Panc1 (cell line): ENCODE results near the gene PRF1. TPM values are rescaled to one million over a fixed set of nuclear protein-coding genes. Genes with fewer than 3 reads are reported as not detected.

ENCODE experiments used
- ATAC-seq: fragments of 200-7000 bp; cut with Tn5 transposase; 2 replicates; pipeline ENCODE4 v1.9.1; 2020; ENCODE audit warnings: mild to moderate bottlenecking, moderate library complexity
- BruUV-seq: library from RNA; stranded (reverse); fragments of 400-500 nt; replicated peaks from 2 replicates; lab custom pipeline; 2021; lab: Mats Ljungman, UMichigan
- CTCF ChIA-PET: fragments of 300-600 bp; sonication (Branson Sonifier 250); formaldehyde crosslinking; loops from one replicate; lab custom pipeline; 2022; ENCODE audit warnings: antibody characterized with exemption; lab: Charles Lee
- POLR2A ChIA-PET: fragments of 300-600 bp; sonication (Branson Sonifier 250); formaldehyde crosslinking; loops from one replicate; lab custom pipeline; 2022; ENCODE audit warnings: antibody characterized with exemption; lab: Charles Lee
- DNase-seq: peaks from one replicate; pipeline ENCODE4 v3.0.0-alpha.2; 2010; ENCODE audit warnings: low read depth, low spot score
- H3K27ac ChIP-seq: 2 replicates; pipeline ENCODE4 v1.5.1; 2011; ENCODE audit warnings: mild to moderate bottlenecking, low read length, inconsistent platforms
- H3K27me3 ChIP-seq: fragments of 200-500 bp; sonication (Bioruptor generic); 2 replicates; pipeline ENCODE4 v1.6.0; 2014; ENCODE audit warnings: low read length, inconsistent platforms; ENCODE audit not compliant: control insufficient read depth, insufficient read depth
- H3K36me3 ChIP-seq: fragments of 200-500 bp; sonication (Bioruptor generic); 2 replicates; pipeline ENCODE4 v1.5.1; 2014; ENCODE audit warnings: inconsistent platforms, mild to moderate bottlenecking, low read length, moderate library complexity; ENCODE audit not compliant: control insufficient read depth, insufficient read depth
- H3K4me1 ChIP-seq: 2 replicates; pipeline ENCODE4 v1.5.1; 2011; ENCODE audit warnings: inconsistent platforms, mild to moderate bottlenecking, low read length, moderate library complexity; ENCODE audit not compliant: control insufficient read depth, insufficient read depth
- H3K4me3 ChIP-seq, 2 experiments: 2 replicates each; pipeline ENCODE4 v1.5.1; 2011 to 2012; ENCODE audit warnings: low read depth in 2 of 2, low read length in 2 of 2, mild to moderate bottlenecking in 2 of 2, inconsistent platforms in 1 of 2, moderate library complexity in 1 of 2
- H3K9me3 ChIP-seq: fragments of 200-500 bp; sonication (Bioruptor generic); 2 replicates; pipeline ENCODE4 v1.5.1; 2014; ENCODE audit warnings: low read depth, mild to moderate bottlenecking, inconsistent platforms, low read length, moderate library complexity; ENCODE audit not compliant: control insufficient read depth, insufficient read depth
- POLR2AphosphoS5 ChIP-seq: IDR thresholded peaks from 2 replicates; pipeline ENCODE4 v1.6.1; 2012; ENCODE audit warnings: mild to moderate bottlenecking, low read depth, low read length, moderate library complexity
- SIN3A ChIP-seq: IDR thresholded peaks from 2 replicates; pipeline ENCODE4 v1.6.1; 2012; ENCODE audit warnings: low read depth, mild to moderate bottlenecking, low read length, moderate library complexity, borderline replicate concordance; ENCODE audit not compliant: insufficient read depth
- TCF7L2 ChIP-seq: IDR thresholded peaks from 2 replicates; pipeline ENCODE4 v1.6.1; 2011; ENCODE audit warnings: mild to moderate bottlenecking, low read depth, low read length, inconsistent platforms
- in situ Hi-C: cut with HindIII; loops from 2 replicates; pipeline ENCODE4 v1.10.0; 2016; ENCODE audit warnings: low sequenced_read_pairs, low pct_unique_long_range_greater_than_20kb
- intact Hi-C: fragments of 100-400 bp; cut with micrococcal nuclease; formaldehyde crosslinking; loops from one replicate; pipeline ENCODE4 v1.10.0; 2022; ENCODE audit not compliant: unreplicated experiment
- total RNA-seq: library from RNA; stranded (reverse); gene quantifications from one replicate; pipeline ENCODE4 v1.2.1, GENCODE V29; 2021; ENCODE audit not compliant: unreplicated experiment
- TF ChIP-seq, protein P1 (sequence below): fragments of 450-650 bp; IDR thresholded peaks from 2 replicates; pipeline ENCODE4 v1.5.1; 2017; ENCODE audit warnings: mild to moderate bottlenecking
- TF ChIP-seq, protein P2 (sequence below), 2 experiments: IDR thresholded peaks; 2 replicates each; pipeline ENCODE4 v1.6.1; 2011 to 2012; ENCODE audit warnings: low read depth in 2 of 2, control low read depth in 1 of 2, low read length in 1 of 2, mild to moderate bottlenecking in 1 of 2, moderate library complexity in 1 of 2; ENCODE audit not compliant: insufficient read depth in 1 of 2

PRF1 gene
- total RNA-seq, 1 experiment from 2014 or later = not detected

DNA sequence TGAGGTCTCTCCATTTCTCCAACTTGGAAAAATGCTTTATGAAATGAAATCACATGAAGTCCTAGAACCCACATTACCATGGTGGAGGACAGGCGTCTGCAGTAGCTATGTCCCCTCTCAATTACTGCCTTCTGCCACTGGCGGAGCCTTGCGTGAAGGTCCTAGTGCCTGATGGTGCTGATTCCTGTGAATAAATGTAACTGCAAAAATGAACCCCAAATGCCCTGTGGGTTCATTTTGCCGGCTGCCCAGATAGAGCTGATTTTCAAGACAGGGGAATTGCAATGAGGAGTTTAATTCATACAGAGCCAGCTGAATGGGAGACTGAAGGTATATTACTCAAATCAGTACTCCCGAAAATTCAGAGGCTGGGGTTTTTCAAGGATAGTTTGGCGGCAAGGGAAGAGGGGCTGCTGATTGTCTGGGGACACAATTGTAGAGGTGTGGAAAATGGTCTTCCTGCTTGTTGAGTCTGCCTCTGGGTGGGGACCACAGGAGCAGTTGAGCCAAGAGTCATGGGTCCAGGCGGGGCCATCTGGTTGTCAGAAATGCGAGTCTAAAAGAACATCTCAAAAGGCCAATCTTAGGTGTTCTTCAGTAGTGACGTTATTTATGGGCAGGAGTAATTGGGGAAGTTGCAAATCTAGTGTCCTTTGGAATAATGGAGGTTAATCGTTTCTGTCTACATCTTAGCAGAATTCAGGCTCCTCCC, 13.5 kb downstream of the PRF1 start:
- Histone ChIP-seq H3K27ac (no peak overlapping the region), H3K36me3 (no peaks in the 10 kb centered on the region), H3K9me3 (no peaks in the 10 kb centered on the region), H3K27me3 (peaks cover 14% of the 10 kb centered on the region), H3K4me1 (no peaks in the 10 kb centered on the region), H3K4me3 (no peak overlapping the region)
- DNase-seq = no peak
- in situ Hi-C loops = no loop called here
- no peak for ATAC-seq
- CTCF ChIA-PET = interaction anchor here (0.6 kb wide), 2 partner anchors 46 to 72 kb away, joined by 3 to 4 read pairs; no protein-coding TSS in a partner anchor
- intact Hi-C loops = no loop called here
- BruUV-seq = no TSS peak
- POLR2A ChIA-PET = no interaction called here
- TF ChIP-seq, protein P1, sequence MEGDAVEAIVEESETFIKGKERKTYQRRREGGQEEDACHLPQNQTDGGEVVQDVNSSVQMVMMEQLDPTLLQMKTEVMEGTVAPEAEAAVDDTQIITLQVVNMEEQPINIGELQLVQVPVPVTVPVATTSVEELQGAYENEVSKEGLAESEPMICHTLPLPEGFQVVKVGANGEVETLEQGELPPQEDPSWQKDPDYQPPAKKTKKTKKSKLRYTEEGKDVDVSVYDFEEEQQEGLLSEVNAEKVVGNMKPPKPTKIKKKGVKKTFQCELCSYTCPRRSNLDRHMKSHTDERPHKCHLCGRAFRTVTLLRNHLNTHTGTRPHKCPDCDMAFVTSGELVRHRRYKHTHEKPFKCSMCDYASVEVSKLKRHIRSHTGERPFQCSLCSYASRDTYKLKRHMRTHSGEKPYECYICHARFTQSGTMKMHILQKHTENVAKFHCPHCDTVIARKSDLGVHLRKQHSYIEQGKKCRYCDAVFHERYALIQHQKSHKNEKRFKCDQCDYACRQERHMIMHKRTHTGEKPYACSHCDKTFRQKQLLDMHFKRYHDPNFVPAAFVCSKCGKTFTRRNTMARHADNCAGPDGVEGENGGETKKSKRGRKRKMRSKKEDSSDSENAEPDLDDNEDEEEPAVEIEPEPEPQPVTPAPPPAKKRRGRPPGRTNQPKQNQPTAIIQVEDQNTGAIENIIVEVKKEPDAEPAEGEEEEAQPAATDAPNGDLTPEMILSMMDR = no peak
- TF ChIP-seq, protein P2, sequence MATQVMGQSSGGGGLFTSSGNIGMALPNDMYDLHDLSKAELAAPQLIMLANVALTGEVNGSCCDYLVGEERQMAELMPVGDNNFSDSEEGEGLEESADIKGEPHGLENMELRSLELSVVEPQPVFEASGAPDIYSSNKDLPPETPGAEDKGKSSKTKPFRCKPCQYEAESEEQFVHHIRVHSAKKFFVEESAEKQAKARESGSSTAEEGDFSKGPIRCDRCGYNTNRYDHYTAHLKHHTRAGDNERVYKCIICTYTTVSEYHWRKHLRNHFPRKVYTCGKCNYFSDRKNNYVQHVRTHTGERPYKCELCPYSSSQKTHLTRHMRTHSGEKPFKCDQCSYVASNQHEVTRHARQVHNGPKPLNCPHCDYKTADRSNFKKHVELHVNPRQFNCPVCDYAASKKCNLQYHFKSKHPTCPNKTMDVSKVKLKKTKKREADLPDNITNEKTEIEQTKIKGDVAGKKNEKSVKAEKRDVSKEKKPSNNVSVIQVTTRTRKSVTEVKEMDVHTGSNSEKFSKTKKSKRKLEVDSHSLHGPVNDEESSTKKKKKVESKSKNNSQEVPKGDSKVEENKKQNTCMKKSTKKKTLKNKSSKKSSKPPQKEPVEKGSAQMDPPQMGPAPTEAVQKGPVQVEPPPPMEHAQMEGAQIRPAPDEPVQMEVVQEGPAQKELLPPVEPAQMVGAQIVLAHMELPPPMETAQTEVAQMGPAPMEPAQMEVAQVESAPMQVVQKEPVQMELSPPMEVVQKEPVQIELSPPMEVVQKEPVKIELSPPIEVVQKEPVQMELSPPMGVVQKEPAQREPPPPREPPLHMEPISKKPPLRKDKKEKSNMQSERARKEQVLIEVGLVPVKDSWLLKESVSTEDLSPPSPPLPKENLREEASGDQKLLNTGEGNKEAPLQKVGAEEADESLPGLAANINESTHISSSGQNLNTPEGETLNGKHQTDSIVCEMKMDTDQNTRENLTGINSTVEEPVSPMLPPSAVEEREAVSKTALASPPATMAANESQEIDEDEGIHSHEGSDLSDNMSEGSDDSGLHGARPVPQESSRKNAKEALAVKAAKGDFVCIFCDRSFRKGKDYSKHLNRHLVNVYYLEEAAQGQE (IDR thresholded peaks at IDR 0.05; ENCODE audit: insufficient read depth in 1 of 2, low read depth in 2 of 2, low read length in 1 of 2) = no peak
- no peak for TF ChIP-seq SIN3A
- TF ChIP-seq POLR2AphosphoS5 = no peak
- no peak for TF ChIP-seq TCF7L2

GRCh38 chr10:70588255-70588654, 14.3 kb downstream of the PRF1 start:
- H3K36me3 ChIP-seq = no peaks in the 10 kb centered on the region
- H3K4me3 ChIP-seq = no peak overlapping the region
- POLR2A ChIA-PET = no interaction called here
- TF ChIP-seq SIN3A = no peak
- TF ChIP-seq, protein P2 (IDR thresholded peaks at IDR 0.05; ENCODE audit: insufficient read depth in 1 of 2, low read depth in 2 of 2, low read length in 1 of 2) = no peak
- no peak for TF ChIP-seq POLR2AphosphoS5
- no peak for TF ChIP-seq TCF7L2
- TF ChIP-seq, protein P1 = no peak
- DNase-seq = no peak
- in situ Hi-C loops (no loop called here), intact Hi-C loops (no loop called here)
- ATAC-seq = no peak
- H3K27ac ChIP-seq = no peak overlapping the region
- no peaks in the 10 kb centered on the region for H3K9me3 ChIP-seq
- H3K27me3 ChIP-seq = peaks cover 14% of the 10 kb centered on the region
- no peaks in the 10 kb centered on the region for H3K4me1 ChIP-seq
- CTCF ChIA-PET = no interaction called here
- BruUV-seq = no TSS peak
